Islet of Langerhans (tissue), 1 donor: ENCODE data around the gene TUBGCP2.
"Not testable (repeated sequence)": the region's sequence is repeated elsewhere in the genome, so short reads cannot be mapped to it uniquely, and the experiment has no call there.

Experiments used
- FAIRE-seq: peaks from one replicate; lab custom pipeline; 2011; peaks lifted over from hg19 to GRCh38; lab: Jason Lieb, UNC

Gene TUBGCP2

DNA sequence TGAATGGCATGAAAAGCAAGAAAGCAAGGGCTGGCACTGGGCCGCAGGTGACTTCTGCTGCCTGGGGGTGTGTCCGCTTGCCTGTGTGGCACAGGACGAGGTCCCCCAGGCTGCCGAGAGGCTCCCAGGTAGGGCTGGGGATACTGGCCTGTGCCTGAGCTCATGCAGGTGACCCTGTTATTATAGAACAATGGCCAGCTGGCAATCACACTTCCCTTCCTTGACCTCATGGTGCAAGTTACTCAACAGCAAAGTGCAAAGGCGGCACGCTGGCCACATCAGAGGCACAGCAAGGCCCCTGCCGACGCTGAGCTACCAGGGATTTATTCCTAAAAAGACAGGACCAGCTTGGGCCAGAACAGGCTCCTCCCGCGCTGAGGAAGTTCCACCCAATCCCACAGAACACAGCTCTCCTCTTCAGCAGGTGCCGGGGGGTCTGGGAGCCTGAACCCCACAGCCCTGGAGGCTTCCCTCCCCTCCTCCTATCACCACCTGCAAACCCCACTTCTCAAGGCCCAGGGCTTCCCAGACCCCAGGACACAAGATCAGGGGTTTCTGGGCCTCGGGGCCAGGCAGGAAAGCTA is 30.6 kb downstream of the TUBGCP2 start:
- no peak for FAIRE-seq

- no peak for FAIRE-seq
These were observed 31.2 kb downstream of the TUBGCP2 start for GRCh38 chr10:133277277-133277992.

GRCh38 chr10:133276435-133277201 is 32.1 kb downstream of the TUBGCP2 start, which contains the start of gene ADAM8:
TSS of gene ADAM8 (minus strand) at chr10:133276868. CDS start at chr10:133276817, 51 bp downstream.
- no peak for FAIRE-seq

- FAIRE-seq = no peak
These were observed 32.6 kb downstream of the TUBGCP2 start for GRCh38 chr10:133276100-133276434.

GRCh38 chr10:133275684-133276092 is 33.0 kb downstream of the TUBGCP2 start:
- no peak for FAIRE-seq

GRCh38 chr10:133274751-133275683 is 33.7 kb downstream of the TUBGCP2 start:
- no peak for FAIRE-seq

GRCh38 chr10:133273534-133274143 is 35.0 kb downstream of the TUBGCP2 start:
- FAIRE-seq = no peak

GRCh38 chr10:133272964-133273420 is 35.7 kb downstream of the TUBGCP2 start:
- FAIRE-seq = no peak

DNA sequence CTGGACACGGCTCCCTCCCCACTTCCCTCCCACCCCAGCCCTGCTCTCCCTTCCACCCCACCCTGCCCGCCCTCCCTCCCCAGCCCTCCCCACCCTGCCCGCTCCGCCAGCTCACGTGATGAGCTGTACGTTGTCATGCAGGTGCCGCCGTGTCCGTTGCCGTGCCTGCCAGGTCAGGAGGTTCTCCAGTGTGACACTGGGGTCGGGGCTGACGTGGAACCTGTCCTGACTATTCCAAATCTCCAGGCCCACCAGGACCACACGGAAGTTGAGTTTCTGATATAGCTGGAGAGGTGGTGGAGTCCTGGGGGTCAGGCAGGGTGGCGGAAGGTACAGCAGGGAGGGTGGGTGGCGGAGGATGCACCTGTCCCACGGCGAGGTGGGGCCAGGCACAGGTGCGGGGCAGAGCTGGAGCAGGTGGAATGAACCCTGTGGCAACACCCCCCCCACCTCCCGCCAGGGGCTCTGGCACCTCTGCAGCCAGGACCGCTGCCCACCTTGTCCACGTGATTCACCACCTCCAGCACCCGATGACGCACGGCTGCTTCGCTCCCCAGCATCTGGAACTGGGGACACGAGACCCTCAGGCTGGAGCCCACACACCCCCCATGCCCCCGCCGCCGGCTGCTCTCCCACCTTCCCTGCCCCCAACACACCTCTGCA is 36.2 kb downstream of the TUBGCP2 start:
- FAIRE-seq = no peak

DNA sequence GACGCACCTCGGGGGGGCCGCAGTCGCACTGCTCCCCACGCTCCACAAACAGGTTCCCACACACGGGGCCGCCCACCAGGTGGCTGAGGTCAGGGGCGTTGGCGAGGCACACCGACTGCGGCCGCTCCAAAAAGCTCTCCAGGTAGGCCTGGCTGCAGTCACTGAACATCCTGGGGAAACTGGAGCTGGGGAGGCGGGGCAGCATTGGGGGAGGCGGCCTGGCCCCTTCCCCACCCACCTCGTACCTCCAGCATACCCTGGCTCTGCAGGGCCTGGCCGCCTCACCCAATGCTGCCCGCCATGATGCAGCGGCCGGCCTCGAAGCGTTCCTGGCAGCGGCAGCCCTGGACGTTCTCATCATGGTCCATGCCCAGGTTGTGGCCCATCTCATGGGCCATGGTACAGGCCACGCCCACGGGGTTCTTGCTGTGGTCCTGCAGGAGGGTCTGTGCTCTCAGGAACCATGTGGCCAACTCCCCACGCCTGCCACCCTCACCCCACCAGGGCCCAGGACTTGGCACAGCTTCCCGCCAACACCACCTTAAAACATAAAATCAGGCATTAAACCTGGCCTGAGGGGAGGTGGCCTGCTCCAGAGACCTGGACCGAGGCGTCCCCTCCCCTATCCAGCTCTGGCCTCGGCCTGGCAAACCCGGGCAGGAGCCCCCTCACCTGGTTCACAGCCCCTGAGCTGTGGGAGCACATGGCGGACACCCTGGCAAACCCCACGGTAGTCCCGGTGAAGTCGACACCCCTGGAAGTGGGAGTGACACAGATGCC is 37.0 kb downstream of the TUBGCP2 start:
- FAIRE-seq = no peak

GRCh38 chr10:133270773-133271297 is 37.8 kb downstream of the TUBGCP2 start:
- FAIRE-seq = no peak

GRCh38 chr10:133270204-133270603 is 38.5 kb downstream of the TUBGCP2 start:
- no peak for FAIRE-seq

- no peak for FAIRE-seq
These were observed 39.3 kb downstream of the TUBGCP2 start for GRCh38 chr10:133269367-133269766.

GRCh38 chr10:133268532-133268931 is 40.1 kb downstream of the TUBGCP2 start:
- no peak for FAIRE-seq

- no peak for FAIRE-seq
These were observed 40.8 kb downstream of the TUBGCP2 start for GRCh38 chr10:133267829-133268228.

- FAIRE-seq = no peak
These were observed 41.4 kb downstream of the TUBGCP2 start for GRCh38 chr10:133267293-133267692.

GRCh38 chr10:133266056-133266795 is 42.4 kb downstream of the TUBGCP2 start:
- FAIRE-seq = no peak

DNA sequence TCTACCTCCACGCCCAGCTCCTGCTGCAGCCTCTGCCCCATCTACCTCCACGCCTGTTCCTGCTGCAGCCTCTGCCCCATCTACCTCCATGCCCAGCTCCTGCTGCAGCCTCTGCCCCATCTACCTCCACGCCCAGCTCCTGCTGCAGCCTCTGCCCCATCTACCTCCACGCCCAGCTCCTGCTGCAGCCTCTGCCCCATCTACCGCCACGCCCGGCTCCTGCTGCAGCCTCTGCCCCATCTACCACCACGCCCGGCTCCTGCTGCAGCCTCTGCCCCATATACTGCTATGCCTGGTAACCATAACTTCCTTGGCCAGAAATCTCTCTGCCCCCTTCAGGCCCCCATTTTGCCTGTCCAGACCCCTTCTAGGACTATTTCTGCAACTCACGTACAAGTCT is 43.6 kb downstream of the TUBGCP2 start:
- FAIRE-seq = not testable (repeated sequence)

DNA sequence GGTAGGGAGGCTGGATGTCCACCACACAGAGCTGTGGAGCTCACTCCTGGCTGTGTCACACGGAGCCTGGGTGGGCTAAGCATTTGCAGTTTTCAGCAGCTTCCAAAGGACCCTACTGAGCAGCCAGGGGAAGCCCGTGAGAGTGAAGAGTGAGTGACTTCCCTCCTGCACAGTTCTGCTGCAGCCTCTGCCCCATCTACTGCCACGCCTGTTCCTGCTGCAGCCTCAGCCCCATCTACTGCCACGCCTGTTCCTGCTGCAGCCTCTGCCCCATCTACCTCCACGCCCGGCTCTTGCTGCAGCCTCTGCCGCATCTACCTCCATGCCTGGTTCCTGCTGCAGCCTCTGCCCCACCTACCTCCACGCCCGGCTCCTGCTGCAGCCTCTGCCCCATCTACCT is 44.2 kb downstream of the TUBGCP2 start:
- FAIRE-seq = no peak
